HG03175 (cell line): ENCODE results near the gene AEN.
A peak's percentile ranks its signal among the peaks of the same experiment; 100 is the strongest.

ENCODE experiments used
- ATAC-seq: cut with Tn5 transposase; IDR thresholded peaks from one replicate; pipeline ENCODE4 v1.9.1; 2021; ENCODE audit warnings: mild to moderate bottlenecking, moderate library complexity; ENCODE audit not compliant: unreplicated experiment

AEN gene

DNA sequence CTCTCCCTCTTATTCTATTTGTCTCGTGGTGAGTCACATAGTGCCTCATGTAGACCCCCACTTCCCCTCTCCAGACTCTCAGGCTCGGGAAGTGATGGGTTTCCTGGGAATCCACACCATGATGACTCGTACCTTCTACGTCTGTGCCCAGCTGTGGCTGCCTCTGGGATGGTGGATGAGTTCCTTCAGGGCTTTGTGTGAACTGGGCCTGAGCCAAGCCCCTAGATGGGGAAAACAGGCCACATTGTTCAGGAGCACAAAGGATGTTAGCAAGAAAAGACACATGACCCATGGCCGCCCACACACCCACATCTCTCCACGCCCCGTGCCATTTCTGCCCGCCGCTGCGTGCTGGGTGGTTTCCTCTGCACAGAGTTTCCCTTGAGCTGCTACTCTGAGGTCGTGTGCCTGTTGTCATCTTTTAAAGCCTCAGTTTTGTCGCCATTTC is 28.2 kb downstream of the AEN start:
- ATAC-seq: peak; percentile 65

DNA sequence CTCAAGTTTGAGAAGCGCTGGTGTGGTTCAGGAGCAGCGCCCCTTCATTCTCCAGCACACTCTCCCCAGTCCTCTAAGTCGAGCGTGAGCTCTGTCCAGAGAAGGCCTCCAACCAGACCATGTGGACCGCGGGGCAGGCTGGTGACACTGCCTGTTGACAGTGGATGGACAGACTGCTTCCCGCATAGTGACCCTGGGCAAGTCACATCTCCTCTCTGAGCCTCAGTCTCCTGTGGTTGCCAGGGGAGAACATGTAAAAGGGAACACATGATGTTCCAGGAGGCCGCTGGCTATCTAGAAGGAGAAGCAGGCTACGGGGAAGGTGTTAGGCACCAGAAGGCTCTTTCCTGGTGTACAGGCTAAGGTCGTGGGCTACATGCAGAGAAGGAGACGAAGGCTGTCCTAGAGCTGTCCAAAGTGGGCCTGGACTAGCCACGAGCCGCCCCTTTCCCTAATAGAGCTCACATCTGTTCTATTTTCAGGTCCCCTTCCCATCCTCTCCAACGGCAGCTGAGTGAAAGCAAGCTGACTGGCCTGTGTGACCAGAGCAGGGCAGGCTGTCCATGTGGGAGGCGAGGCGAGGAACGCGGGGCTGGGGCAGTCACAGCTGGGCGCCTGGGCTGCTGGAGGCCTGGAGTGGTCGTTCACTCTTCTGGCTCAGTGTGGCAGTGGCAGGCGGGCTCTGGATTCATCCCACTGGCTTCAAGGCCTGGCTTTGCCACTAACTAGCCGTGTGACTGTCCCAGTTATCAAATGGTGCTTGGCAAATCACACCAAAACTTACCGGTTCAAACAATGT is 28.8 kb downstream of the AEN start:
- ATAC-seq: no peak

DNA sequence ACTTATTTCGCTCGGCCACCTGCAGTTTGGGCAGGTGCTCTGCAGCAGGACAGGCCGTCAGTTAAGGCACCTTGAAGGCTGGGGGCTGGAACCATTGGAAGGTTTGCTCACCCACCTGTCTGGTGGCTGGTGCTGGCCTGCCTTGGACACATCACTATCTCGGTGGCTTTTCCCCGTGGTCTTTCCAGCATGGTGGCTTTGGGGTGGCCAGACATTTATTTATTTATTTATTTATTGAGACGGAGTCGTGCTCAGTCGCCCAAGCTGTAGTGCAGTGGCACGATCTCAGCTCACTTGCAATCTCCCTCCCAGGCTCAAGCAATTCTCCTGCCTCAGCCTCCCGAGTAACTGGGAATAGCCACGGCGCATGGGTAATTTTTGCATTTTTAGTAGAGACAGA is 29.4 kb downstream of the AEN start:
- ATAC-seq: no peak

DNA sequence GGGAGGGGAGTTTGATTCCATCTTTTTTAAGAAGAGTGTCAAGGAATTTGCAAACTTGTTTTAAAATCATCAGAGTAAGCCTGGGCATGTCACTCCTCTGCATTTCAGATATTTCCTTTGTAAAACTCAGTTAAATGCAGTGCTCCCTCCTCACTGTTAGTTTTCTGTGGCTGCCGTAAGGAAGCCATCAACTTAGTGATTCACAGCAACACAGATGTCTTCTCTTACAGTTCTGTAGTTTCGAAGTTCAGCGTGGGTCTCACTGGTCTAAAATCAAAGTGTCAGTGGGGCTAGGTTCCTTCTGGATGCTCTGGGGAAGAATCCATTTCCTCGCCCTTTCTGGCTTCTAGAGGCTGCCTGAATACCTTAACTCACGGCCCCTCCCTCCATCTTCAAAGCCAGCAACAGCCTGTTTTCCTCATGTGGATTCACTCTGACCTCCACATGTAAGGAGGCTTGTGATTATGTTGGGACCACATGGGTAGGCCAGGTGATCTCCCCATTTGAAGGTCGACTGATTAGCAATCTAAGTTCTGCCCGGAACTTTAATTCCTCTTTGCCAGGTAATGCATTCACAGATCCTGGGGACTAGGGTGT is 30.1 kb downstream of the AEN start:
- no peak for ATAC-seq

DNA sequence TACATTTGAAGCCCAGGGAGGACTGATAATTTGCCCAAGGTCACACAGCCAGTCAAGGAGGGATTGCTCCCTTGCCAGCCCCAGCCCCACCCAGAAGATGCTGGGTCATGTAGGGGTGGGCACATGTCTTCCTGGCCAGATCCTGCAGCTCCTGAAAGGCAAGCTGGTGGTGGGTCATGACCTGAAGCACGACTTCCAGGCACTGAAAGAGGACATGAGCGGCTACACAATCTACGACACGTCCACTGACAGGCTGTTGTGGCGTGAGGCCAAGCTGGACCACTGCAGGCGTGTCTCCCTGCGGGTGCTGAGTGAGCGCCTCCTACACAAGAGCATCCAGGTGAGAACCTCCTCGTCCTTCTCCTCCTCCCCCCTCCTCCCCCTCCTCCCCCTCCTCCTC is 30.8 kb downstream of the AEN start:
- ATAC-seq: no peak

DNA sequence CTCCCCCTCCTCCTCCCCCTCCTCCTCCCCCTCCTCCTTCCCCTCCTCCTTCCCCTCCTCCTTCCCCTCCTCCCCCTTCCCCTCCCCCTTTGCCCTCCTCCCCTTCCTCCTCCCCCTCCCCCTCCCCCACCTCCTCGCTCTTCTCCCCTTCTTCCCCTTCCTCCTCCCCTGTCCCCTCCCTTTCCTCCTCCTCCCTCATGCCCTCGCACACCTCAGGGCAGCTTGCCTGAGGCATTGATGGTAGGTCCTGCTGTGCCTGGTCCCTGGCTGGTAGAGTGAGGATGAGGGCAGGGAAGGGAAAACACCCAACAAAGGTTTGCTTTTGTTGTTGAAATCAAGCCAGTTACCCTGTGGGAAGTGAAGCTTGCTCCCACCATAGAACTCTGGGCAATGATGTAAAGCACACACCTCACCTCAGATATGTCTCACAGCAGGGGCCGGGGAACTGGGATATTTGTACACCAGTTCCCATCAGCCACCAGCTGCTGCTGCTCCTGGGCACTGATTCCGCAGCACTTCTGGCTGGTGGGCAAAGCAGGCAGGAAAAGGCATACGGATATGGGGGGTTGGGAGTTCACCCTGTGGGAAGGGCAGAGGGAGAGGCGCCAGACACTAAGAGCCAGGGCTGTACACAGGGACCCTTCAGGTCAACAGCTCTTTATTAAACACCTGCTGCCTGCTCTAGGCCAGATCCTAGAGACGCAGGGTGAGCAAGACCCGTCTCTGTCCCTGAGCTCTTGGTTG is 31.5 kb downstream of the AEN start:
- no peak for ATAC-seq

DNA sequence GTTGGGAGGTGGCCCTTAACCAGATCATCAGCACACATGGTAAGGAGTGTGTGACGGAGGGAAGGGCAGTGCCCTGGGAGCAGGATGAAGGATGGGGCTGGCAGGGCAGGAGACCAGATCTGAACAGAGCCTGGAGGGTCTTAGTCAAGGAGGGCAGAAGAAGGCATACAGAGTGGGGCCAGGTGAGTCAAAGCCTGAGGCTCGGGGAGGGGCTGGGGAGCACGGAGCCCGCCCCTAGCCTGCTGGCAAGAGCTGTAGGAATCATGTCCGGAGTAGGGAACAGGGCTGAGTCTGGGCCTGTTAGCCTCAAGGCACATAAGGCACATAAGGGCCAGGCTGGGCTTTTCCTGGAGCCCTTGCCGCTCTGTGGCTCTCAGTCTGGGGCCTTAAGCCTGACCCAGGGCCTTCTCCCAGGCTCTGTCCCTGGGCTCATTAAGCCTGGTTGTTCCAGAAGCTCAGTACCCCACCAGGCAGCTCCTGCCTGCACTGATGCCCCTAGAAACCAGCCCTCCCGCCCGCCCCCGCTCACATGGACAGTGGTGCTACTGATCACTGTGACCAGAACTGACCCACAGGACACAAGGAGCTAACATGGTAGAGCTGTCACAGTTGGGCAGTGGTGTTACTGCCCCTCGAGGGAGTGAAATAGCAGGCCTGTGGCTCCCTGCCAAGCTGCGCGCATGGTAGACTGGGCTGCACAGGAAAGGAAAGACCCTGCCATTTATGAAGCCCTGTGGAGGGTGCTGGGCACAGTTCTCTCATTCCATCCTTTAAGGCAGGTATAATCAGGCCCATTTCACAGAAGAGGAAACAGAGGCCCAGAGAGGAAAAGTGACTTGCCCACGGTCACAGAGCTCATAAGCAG is 32.3 kb downstream of the AEN start:
- no peak for ATAC-seq

DNA sequence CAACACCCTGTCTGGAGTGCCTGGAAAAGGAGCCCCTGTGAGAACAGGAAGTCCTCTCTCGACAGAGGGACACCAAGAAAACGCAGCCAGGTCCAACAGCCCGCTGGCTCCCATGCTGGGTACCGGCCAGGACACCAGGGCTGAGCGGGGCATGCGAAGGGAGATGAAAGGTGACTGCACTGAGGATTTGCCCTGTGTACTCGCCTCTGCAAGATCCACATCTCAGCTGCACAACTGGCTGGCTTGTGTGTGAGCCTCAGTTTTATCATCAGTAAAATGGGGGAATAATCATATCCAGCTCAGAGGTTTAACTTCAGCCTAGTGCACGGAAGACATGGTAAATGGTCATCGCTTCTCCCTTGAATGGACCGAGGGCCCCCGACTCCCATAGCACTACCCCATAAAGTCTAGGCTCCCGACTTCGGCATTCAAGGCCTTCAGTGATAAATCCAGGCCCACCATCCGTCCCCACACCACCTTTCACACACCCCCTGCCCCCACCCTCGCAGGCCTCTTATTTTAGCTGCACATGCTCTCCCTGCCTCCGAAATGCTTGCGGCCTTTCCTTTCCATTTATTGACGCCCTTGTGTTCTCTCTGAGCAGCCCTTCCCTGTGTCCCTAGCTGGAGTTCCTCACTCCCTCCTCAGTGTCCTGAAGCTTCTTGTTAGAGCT is 33.4 kb downstream of the AEN start:
- no peak for ATAC-seq

DNA sequence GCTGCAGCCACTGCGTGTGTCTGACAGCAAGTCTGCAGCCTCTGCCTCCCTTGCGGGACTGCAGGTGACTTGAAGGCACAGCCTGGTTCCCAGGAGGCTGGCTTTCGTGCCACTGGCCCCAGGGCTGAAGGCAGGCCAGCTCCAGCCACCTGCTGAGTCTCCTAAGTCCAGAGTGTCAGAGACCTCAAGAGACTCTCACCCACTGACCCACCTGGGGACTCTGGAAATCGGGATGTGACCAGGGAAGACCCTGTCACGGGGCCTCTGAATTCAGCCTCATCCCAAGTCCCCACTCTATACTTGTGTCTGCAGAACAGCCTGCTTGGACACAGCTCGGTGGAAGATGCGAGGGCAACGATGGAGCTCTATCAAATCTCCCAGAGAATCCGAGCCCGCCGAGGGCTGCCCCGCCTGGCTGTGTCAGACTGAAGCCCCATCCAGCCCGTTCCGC is 34.0 kb downstream of the AEN start:
- ATAC-seq: no peak

DNA sequence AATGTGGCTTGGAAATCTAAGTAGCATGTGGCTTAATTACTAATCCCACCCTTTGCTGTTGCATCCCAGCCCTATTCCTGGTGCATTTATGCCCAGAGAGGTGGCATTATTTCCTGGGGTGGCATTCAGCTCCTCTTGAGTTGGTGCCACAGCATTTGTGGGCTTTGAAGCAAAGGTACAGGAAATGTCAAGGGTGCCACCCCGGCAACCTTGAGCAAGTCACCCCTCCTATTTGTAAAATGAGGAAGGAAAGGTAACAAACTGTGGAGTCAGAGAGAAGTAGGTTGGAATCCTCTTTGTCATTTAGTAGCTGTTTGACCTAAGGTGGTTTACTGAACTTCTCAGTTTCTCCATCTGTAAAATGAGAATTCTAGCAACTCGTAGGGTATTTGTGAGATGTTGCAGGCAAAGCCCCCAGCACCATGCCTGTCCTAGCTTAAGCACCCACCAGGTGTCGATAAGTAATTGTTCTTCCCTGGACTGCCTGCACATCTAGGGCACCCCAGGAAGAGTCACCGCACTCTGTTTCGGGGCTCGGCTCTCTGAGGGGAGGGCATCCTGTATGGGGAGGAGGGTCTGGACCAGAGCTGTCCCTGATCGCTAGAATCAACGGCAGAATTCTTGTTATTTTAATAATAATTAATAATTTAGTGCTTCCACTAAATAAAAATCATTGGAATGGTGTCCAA is 34.8 kb downstream of the AEN start:
- ATAC-seq: no peak

DNA sequence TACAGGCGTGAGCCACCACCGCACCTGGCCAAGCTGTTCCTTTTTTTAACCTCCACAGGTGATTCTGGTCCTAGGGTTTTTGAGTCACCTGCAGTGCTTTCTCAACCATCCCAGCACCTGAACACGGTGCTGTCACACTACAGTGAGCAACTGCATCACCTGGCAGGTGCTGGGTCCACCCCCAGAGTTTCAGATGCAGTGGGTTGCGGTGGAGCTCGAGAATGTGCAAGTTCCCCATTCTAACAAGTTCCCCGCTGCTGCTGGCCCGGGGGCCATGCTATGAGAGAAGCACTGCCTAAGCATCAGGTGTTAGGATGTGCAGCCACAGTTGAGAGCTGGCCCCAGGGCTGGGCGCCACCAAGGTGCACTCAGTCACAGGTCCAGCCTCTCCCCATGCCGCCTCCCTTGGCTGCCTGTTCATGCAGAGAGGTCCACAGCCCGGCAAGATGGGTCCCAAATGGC is 35.7 kb downstream of the AEN start:
- ATAC-seq: peak; percentile 90

DNA sequence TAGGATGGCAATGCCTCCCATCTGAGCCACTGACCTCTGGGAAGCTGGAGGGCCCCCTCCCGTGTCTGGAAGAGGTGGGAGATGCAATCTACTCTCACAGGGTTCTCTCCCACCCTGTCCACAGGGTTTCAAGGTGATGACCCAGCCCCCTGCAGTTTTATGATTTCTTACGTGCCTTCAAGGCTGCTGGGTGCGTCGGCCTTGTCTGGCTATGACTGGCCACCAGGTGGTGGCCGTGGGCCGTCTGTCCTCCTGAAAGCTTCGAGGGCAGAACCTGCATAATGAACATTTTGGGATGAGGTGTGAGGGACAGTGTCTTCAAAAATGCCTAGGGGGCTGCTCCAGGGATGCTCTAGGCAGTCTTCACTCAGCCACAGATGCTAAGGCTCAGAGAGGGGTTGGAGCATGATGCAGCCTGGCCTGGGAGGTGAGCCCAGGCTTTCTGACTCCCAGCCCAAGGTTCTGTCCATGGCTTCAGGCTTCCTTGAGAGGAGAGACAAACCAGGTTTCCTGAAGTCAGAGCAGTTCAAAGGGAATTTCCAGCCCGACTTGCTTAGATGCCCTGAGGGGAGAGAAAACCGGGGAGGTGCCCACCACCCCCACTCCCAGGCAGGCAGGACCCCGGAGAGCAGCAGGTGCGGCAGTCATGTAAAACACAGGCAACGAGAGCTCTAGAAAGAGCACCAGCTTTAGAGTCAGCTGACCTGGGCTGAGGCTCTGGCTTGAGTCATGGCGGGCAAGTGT is 36.4 kb downstream of the AEN start:
- no peak for ATAC-seq

DNA sequence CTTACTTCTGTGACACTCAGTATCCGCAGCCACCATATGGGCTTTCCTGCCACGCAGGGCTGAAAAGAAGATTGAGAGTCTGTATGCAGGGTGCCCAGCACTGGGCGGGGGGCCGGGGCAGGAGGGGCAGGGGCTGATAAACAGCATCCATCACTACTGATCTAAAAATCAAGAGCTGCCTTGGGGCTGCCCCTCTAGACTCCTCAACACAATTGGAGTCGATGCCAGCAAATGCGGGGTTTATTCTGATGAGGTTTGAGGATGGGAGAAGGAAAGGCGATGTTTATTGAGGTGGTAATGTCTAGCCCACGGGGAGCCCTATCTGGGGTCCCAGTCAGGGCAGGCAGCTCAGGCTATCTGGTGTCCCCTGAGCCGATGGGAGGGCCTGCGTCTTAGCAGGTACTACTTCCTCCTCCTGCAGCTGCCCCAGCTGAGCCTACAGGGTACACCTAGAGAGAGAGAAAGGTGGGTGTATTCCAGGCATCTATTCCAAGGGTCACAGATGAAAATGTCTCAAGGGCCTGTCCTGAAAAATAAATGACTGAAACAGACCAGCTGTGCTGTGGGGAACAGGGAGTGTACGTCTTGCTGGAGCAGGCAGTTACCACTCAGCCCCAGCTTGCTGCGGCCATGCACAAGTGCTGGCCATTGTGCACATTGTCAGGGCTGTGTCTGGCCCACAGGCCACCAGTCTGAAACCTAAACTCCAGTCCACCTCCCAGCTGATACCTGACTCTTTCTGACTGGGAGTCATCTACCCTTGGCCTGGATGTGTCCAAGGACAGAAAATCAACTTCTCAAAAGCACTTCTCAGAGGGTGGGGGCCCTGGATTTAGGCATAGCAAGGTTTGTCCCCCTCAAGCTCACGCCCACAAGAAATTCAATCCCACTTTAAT is 37.2 kb downstream of the AEN start:
- ATAC-seq: no peak

DNA sequence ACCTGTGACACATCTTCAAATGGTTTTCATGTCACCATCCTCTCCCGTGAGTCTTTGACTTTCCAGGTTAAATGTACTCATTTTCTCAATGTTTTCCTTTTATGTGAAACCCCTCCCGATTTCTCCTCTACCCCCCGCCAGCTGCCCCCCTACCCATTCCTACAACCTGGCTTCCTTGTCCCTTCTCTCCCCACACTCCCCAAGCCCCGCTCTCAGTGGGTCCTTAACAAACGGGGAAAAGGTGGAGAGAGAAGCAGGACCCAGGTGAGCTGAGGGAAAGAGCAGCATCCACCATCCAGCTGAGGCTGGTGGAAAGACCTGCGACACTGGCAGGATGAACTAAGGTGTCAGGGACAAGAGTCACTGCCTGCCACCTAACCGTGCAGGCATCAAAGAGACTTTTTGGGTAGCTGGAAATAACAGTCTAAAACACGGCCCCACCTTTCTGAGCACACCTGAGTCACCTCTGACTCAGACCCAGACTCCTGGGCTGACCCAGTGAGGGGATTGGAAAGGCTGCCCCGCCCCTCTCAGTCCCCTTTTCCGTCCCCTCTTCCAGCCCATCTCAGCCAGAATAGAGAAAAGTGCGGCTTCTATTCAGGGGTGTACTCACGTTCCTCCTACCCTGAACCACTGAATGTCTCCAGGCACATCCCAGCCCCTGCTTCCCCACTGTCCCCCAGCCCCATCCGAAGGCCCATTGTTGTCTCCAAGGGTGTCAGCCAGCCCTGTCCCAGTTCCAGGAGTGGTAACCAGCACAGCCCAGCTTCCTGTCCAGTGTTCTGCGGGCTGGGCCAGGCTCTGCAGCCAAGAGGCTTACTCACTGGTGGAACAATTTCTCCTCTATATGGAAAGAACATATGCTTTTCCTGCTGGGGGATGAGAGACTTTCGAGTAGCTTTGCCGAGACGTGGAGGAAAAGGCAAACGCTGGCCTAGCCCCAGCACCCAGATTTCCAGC is 38.1 kb downstream of the AEN start:
- ATAC-seq: no peak

DNA sequence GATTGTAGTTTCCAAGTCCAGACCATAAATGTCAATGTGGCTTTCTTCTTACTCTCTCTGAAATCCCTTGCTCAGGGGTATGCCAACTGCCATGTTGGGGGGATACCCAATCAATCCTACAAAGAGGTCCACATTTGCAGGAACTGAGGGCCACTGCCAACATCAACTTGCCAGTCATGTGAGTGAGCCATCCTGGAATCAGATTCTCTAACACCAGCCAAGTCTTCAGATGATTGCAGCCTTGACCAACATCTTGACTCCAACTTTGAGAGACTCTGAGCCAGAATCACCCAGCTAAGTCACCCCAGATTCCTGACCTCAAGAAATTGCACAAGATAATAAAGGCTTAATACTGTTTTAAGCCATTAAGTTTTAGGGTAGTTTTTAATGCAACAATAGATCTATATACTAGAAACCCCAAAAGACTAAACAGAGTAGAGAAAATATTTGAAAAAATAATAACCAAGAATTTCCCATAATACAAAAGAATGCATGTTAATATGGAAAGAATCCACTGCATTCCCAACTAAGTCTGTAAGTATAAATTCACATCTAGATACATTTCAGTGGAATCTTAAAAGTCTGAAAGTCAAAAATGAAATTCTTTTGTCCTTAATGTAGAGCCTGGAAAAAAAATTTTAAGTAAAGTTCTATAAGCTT is 40.0 kb downstream of the AEN start:
- no peak for ATAC-seq
